NT2/D1 (cell line): ENCODE results near the gene DNAJB1.

ENCODE experiments used
- SUZ12 ChIP-seq: IDR thresholded peaks from 2 replicates; pipeline ENCODE4 v1.6.1; 2011; ENCODE audit not compliant: insufficient read length, insufficient read depth; ENCODE audit errors: extremely low read depth
- YY1 ChIP-seq: IDR thresholded peaks from 2 replicates; pipeline ENCODE4 v1.6.1; 2011; ENCODE audit not compliant: insufficient read length, insufficient read depth
- ZNF274 ChIP-seq: IDR thresholded peaks from 2 replicates; pipeline ENCODE4 v1.6.1; 2011; ENCODE audit warnings: mild to moderate bottlenecking, low read depth, low read length

GRCh38 chr19:14514215-14514863 is 3.9 kb downstream of the DNAJB1 start:
- TF ChIP-seq SUZ12 = no peak
- no peak for TF ChIP-seq ZNF274
- no peak for TF ChIP-seq YY1
